ENCODE data around the gene CD74.
A peak's percentile ranks its signal among the peaks of the same experiment; 100 is the strongest.

The CD74 gene

DNA sequence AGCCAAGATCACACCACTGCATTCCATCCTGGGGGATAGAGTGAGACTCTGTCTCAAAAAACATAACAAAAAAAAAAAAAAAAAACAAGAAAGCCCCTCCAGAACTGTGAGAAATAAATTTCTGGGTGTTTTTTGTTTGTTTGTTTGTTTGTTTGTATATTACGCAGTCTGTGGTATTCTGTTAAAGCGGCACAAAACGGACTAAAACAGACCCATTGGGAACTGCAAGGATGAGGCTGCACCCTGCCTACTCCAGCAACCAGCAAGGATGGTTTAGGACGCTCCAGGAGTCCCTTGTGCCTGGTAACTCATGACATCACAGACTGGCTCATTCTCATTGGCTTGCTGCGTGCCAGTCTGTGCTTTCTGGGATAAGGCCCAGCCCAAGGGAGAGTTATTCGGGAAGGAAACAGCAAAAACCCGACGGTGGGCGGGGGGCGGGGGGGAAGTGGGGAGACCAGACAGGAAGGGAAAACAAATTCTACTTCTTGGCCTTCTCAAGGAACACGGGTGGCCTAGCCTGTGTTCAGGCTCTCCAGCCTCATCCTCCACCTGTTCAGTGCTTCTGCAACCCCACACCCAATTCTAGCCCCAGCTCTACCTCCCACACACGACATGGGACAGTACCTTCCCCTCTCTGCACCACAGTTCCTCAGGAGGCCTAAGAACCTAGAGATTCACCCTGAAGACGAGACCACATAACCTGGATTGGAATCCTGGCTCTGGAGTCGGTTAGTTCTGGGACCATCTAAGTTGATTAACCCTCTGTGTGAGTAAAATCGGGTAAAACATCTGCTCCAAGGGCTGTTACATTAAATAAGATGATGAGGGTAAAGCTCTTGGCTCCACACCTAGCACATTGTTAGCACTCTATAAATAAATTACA, 2.8 kb downstream of the CD74 start:
- peak; percentile 20 to 30 for DNase-seq

- no peak for DNase-seq
Measured at GRCh38 chr5:150408231-150408943, 4.3 kb downstream of the CD74 start.

DNA sequence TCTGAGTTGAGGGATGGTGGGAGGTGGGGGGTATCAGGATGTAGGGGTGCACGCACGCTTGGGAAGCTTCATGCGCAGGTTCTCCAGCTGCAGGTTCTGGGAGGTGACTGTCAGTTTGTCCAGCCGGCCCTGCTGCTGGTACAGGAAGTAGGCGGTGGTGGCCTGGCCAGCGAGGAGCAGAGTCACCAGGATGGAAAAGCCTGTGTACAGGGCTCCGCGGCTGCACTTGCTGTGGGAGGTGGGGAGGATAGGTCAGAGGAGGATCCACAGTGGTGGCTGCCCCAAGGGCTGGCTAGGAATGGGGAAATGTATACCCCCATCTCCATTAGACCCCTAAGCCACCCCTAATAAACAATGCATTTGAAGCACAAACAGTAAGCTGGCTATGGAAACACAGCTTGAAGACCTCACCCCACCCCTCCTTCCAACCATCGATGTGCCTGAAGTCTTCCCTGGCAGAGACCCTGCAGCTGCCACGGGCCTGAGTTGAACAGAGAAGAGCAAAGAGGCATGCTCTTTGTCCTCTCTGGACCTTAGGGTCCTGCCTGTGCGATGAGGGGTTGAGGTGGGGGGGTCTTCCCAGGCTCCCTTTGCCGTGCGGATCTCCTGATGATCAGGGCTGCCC, 5.5 kb downstream of the CD74 start:
- no peak for DNase-seq

DNA sequence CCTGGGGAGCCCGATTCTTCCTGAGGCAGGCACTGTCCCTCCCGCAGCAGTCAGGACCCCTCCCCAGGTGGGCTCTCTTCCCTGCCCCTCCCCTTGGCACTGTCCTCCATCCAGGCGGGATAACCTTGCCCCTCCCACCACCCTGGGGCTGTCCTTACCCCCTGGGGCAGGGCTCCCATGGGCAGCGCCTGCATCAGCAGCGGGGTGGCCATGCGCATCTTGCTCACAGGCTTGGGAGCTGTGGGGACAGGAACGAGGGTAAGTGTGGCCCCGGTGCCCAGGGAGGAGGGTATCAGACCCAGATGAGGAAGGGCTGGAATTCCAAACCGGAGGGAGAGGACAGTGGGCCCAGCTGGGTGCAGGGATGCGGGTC, 6.0 kb downstream of the CD74 start:
- no peak for DNase-seq

DNA sequence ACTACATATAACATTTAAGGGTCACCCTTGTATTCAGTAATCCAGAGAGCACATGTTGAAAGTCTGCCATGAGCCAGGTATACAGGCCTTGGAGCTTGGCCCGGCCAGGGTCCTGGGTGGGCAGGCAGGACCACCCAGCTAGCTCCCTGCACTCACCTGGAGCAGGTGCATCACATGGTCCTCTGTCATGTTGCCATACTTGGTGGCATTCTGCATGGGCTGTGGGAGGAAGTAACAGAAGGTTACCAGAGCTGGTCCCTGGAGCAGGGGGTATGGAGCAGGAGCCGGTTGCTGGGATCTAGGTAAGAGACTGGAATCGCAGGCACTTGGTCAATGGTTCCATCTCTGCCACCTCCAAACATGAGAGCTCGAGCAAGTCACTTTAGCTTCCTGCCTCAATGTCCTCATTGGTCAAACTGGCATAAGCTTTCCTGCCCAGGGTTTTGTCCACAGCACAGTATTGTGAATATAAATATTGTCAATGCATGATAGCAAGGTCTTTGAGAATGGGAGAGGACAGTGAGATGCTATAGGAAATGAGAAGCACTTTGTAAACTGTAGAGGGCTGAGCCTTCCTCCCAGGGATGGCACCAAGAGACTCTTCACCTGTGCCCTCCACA, 6.5 kb downstream of the CD74 start:
- DNase-seq = no peak

GRCh38 chr5:150404941-150405816, 7.5 kb downstream of the CD74 start:
- DNase-seq = no peak

- DNase-seq = no peak
Measured at GRCh38 chr5:150404535-150404934, 8.2 kb downstream of the CD74 start.

DNA sequence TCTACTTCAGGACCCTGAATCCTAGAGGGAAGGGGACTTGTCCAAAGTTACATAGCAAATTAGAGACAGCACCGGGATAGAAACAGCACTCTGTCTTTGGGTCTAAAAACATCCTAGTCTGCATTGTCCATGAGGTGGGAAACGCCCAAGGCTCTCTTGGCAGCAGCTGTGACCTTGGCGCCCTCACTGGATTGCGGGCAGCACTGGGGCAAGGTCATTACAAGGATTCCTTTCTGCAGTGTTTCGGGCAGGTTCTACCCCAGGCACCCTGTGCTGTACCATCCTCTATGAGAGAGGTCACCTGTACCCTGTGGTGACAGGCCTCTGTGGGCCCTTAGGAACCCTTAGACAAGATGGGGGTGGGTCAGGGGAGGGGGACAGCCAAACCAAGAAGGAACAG, 8.6 kb downstream of the CD74 start:
- DNase-seq = no peak

DNA sequence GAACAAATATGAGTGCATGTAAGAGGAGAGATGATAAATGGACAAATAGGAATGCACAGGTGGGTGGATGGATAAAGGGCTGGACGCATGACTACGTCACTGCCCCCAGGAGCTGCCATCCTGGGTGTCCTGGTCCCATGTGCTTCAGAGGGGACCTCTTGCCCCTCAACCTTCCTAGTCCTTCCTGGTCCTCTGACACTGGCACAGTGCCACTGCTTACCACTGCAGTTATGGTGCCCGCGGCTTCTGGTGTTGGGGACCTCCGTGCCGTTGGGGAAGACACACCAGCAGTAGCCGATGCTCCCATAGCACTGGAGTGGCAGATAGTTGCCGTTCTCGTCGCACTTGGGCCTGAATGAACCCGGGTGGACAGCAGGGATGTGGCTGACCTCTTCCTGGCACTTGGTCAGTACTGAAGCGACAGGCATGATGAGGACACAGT, 9.8 kb downstream of the CD74 start:
- DNase-seq = no peak

DNA sequence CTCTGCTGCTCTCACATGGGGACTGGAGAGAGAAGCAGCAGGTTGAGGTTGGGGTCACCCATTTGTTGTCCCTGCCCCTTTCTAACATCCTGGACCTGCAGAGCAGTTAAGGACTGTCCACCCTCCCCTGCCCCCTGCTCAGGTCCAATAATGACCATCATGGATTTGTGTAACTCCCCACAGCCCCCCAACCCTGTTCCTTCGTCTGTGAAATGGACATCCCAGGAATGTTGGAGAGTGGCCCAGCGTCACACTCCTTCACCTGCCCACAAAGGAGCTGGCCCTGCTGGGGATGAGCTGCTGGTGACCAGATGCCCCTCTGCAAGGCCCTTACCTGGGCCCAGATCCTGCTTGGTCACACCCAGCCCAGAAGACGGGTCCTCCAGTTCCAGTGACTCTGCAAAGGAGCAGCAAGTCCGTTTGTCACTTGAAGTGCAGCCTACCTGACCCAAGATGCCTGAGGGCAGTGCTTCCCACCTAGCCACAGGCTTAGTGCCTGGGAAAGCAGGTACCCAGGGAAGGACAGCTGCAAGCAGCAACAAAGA, 10.4 kb downstream of the CD74 start:
- DNase-seq = no peak

DNA sequence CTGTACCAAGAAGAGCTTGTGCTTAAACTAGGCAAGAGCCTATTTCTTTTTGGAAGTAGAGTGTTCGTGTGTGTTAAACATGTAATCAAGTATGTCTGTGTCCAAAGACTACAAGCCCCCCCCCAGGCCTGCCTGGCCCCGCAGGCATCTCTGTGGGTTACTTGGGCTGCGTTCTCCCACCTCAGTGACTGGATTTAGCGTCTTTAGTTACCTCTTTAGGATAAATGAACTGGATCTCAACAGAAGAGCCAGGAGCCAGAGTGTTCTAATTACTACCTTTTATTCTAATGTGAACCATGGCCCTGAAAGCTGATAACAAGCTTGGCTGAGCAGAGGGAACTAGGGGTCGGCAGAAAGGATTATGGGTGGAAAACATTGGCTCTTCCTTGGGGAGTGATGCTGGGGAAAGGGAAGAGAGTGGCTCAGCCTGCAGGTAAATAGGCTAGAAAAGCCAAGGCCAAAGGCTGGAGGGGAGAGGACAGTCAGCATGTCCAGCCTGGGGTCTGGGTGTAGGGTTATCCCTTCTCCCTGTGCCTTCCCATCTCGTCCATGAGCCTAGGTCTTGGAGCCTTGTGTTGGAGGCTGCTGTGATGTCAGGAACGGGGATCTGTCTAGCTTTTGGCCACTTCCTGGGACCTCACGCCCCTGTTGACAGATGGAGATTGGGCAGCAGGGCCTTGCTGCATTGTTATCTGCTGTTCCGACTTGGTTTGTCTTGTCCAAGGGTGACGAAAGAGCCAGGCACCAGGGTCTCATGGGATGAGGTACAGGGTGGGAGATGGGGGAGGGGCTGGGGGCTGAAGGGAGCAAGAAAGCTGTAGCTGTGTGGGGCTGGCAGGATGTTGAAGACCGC, 11.1 kb downstream of the CD74 start:
- no peak for DNase-seq

DNA sequence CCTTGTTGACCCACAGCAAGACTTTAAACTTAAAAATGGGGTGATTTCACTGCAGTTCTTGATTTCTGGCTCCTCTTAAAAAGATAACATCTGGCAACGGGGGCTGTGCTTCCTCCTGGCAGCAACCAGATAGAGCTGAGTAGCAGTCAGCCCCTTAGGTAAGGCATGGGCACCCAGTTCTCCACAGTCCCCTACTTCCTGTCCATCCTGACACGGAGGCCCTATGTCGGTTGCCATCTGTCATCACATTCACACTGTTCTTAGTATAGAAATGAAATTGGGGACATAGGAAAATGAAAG, 11.7 kb downstream of the CD74 start:
- DNase-seq = no peak

- DNase-seq = no peak
Measured at GRCh38 chr5:150400316-150401075, 12.2 kb downstream of the CD74 start.

DNA sequence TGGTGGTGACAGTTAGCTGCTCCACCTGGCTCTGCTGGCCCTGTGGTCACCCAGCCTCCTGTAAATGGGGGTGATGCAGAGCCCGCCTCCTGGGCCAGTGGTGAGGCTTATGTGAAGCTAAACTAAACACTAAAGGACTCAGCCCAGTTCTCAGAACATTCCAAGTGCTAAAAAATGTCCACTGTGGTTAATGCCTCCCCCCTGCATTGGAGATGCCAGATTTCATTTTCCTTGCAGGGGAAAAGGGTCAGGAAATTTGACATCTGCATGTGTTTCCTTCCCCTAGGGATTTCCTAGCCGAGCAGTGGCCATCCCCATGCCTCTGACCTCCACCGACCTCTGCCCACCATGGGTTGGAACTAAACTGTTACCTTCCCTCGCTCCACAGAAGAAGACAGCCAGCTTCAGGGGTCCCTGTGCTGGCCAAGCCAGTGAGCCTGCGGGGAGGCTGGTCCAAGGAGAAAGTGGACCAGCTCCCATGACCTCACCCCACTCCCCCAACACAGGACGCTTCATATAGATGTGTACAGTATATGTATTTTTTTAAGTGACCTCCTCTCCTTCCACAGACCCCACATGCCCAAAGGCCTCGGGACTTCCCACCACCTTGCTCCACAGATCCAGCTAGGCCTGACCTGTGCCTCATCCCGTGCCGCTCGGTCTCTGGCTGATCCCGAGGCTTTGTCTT, 13.0 kb downstream of the CD74 start:
- no peak for DNase-seq

GRCh38 chr5:150398722-150399523, 13.8 kb downstream of the CD74 start:
- DNase-seq = no peak

- DNase-seq = no peak
Measured at GRCh38 chr5:150397782-150398721, 14.7 kb downstream of the CD74 start.

DNA sequence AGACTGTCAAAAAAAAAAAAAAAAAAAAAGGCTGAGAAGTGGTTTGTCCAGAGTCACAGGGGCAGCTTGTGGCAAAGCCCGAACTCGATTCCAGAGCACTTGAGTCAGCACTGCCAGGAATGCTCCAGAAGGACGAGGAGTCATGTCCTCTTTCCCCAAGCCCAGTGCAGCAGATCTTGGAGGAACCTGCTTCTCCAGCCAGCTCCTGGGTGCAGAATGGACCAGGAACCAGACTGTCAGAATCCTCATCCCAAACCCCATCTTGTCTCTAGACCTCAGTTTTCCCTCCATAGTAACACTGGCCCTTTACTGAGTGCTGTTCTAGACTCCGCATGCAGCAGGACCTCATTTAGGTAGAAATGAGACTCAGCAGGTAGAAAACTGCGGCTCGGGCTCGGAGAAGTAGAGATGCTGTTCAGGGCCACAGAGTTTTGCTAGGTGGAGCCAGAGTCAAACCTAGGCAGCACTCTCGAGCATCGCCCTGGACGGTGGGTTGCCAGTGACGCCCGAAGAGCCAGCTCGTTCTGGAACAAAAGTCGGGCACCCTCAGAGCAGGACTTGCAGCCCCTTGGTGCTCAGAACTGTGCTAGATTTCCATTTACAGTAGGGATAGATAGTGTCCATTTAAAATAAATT, 15.4 kb downstream of the CD74 start:
- DNase-seq = no peak

Data from activated CD4-positive, alpha-beta T cell treated with anti-CD3 and anti-CD28 coated beads, Interleukin-2, amount 50 U/mL, for 4 hours (primary cell).